PC-3 (cell line): Measurements from ENCODE around the gene DLX2. TPM values are rescaled to one million over a fixed set of nuclear protein-coding genes. Genes with fewer than 3 reads are reported as not detected.

ENCODE experiments used
- ATAC-seq: fragments of 200-7000 bp; cut with Tn5 transposase; 2 replicates; pipeline ENCODE4 v1.9.1; 2020; ENCODE audit warnings: mild to moderate bottlenecking, moderate library complexity
- BruUV-seq: library from RNA; stranded (reverse); fragments of 400-500 nt; replicated peaks from 2 replicates; lab custom pipeline; 2021; lab: Mats Ljungman, UMichigan
- CTCF ChIA-PET: fragments of 300-600 bp; sonication (Branson Sonifier 250); formaldehyde crosslinking; loops from one replicate; lab custom pipeline; 2022; ENCODE audit warnings: antibody characterized with exemption; lab: Charles Lee
- POLR2A ChIA-PET: fragments of 300-600 bp; sonication (Branson Sonifier 250); formaldehyde crosslinking; loops from one replicate; lab custom pipeline; 2022; ENCODE audit warnings: antibody characterized with exemption; ENCODE audit not compliant: unreplicated experiment; lab: Charles Lee
- DNase-seq: peaks from one replicate; pipeline ENCODE4 v3.0.0-alpha.2; 2015
- H2AFZ ChIP-seq: fragments of 300-600 bp; sonication (generic); 2 replicates; pipeline ENCODE4 v1.6.0; 2016; ENCODE audit warnings: antibody characterized with exemption, low read length
- H3F3A ChIP-seq: fragments of 300-600 bp; sonication (generic); one replicate; pipeline ENCODE4 v1.6.0; 2017; ENCODE audit warnings: antibody characterized with exemption, low read length, control low read depth, mild to moderate bottlenecking; ENCODE audit not compliant: unreplicated experiment
- H3K27ac ChIP-seq: fragments of 300-600 bp; sonication (generic); 2 replicates; pipeline ENCODE4 v1.5.1; 2016; ENCODE audit warnings: mild to moderate bottlenecking, low read length
- H3K27me3 ChIP-seq: fragments of 300-600 bp; sonication (generic); 2 replicates; pipeline ENCODE4 v1.6.1; 2016; ENCODE audit warnings: low read length, mixed read lengths
- H3K36me3 ChIP-seq: fragments of 300-600 bp; sonication (generic); 2 replicates; pipeline ENCODE4 v1.6.1; 2016; ENCODE audit warnings: low read depth, mixed run types, low read length, mixed read lengths
- H3K4me1 ChIP-seq: fragments of 300-600 bp; sonication (generic); 2 replicates; pipeline ENCODE4 v1.5.1; 2016; ENCODE audit warnings: low read length; ENCODE audit not compliant: insufficient read depth
- H3K4me2 ChIP-seq: fragments of 300-600 bp; sonication (generic); 2 replicates; pipeline ENCODE4 v1.6.0; 2016; ENCODE audit warnings: low read length
- H3K4me3 ChIP-seq: fragments of 300-600 bp; sonication (generic); 2 replicates; pipeline ENCODE4 v1.5.1; 2016; ENCODE audit warnings: mild to moderate bottlenecking, low read length, mixed read lengths
- H3K79me2 ChIP-seq: fragments of 300-600 bp; sonication (generic); 2 replicates; pipeline ENCODE4 v1.6.1; 2017; ENCODE audit warnings: low read length, mixed read lengths
- H3K9ac ChIP-seq: fragments of 300-600 bp; sonication (generic); 2 replicates; pipeline ENCODE4 v1.6.0; 2016; ENCODE audit warnings: mild to moderate bottlenecking, low read length
- H3K9me2 ChIP-seq: fragments of 300-600 bp; sonication (generic); replicated peaks from 2 replicates; pipeline ENCODE4 v1.6.1; 2016; ENCODE audit warnings: mixed run types, low read length, mixed read lengths
- H3K9me3 ChIP-seq: fragments of 300-600 bp; sonication (generic); 2 replicates; pipeline ENCODE4 v1.6.1; 2016; ENCODE audit warnings: low read length, mixed read lengths
- H4K20me1 ChIP-seq: fragments of 300-600 bp; sonication (generic); 2 replicates; pipeline ENCODE4 v1.6.1; 2016; ENCODE audit warnings: low read length, mixed read lengths
- CTCF ChIP-seq: fragments of 300-600 bp; sonication (generic); conservative IDR thresholded peaks from 2 replicates; pipeline ENCODE4 v1.5.1; 2017; ENCODE audit warnings: antibody characterized with exemption, low read depth, mild to moderate bottlenecking, low read length
- EZH2 ChIP-seq: fragments of 300-600 bp; sonication (generic); IDR thresholded peaks from one replicate; pipeline ENCODE4 v1.6.1; 2017; ENCODE audit warnings: antibody characterized with exemption, mild to moderate bottlenecking, low read length; ENCODE audit not compliant: unreplicated experiment
- EZH2phosphoT487 ChIP-seq: fragments of 300-600 bp; sonication (generic); IDR thresholded peaks from 2 replicates; pipeline ENCODE4 v1.6.1; 2018; ENCODE audit warnings: mild to moderate bottlenecking, antibody characterized with exemption, low read length, borderline replicate concordance
- intact Hi-C: fragments of 100-400 bp; cut with micrococcal nuclease; formaldehyde crosslinking; loops from 2 replicates; pipeline ENCODE4 v1.9.0; 2023
- total RNA-seq: library from RNA; depleted of rRNA; stranded (reverse); fragments of >200 nt; gene quantifications from 2 replicates; pipeline ENCODE4 v1.2.3, GENCODE V29; 2014

The DLX2 gene
- total RNA-seq, 1 experiment from 2014 or later: 1.4 TPM

GRCh38 chr2:172074254-172074653, 28.4 kb downstream of the DLX2 start:
- CTCF ChIA-PET: no interaction called here

GRCh38 chr2:172073518-172073917, 29.2 kb downstream of the DLX2 start:
- POLR2A ChIA-PET: no interaction called here
- H3K79me2 ChIP-seq: no peaks in the 10 kb centered on the region
- H3K9me2 ChIP-seq: no peaks in the 10 kb centered on the region
- H2AFZ ChIP-seq: no peak overlapping the region
- no peaks in the 10 kb centered on the region for H3K36me3 ChIP-seq
- no peaks in the 10 kb centered on the region for H3K9me3 ChIP-seq
- no peak overlapping the region for H3K27ac ChIP-seq
- no peak overlapping the region for H3K9ac ChIP-seq
- no peak for DNase-seq
- ATAC-seq: no peak
- no TSS peak for BruUV-seq
- CTCF ChIA-PET: no interaction called here
- no peaks in the 10 kb centered on the region for H3F3A ChIP-seq
- intact Hi-C loops: no loop called here
- TF ChIP-seq EZH2phosphoT487: no peak
- no peak for TF ChIP-seq CTCF
- TF ChIP-seq EZH2: no peak
- H4K20me1 ChIP-seq: no peaks in the 10 kb centered on the region
- no peak overlapping the region for H3K4me3 ChIP-seq
- H3K4me1 ChIP-seq: peaks cover 7% of the 10 kb centered on the region; the same call in 1 of the 2 replicates
- no peak overlapping the region for H3K4me2 ChIP-seq
- no peaks in the 10 kb centered on the region for H3K27me3 ChIP-seq

More at GRCh38 chr2:172074254-172074653, 28.4 kb downstream of the DLX2 start:
- TF ChIP-seq EZH2phosphoT487 (no peak), CTCF (no peak), EZH2 (no peak)
- Histone ChIP-seq H3K27ac (no peak overlapping the region), H3K4me1 (peaks cover 7% of the 10 kb centered on the region; the same call in 1 of the 2 replicates), H3K4me3 (no peak overlapping the region), H2AFZ (no peak overlapping the region), H3K9ac (no peak overlapping the region), H3K36me3 (no peaks in the 10 kb centered on the region), H3K79me2 (no peaks in the 10 kb centered on the region), H3K4me2 (no peak overlapping the region), H3F3A (no peaks in the 10 kb centered on the region), H3K9me3 (no peaks in the 10 kb centered on the region), H4K20me1 (no peaks in the 10 kb centered on the region), H3K9me2 (no peaks in the 10 kb centered on the region), H3K27me3 (no peaks in the 10 kb centered on the region)
- no peak for DNase-seq
- intact Hi-C loops: no loop called here
- POLR2A ChIA-PET: no interaction called here
- no TSS peak for BruUV-seq
- no peak for ATAC-seq

GRCh38 chr2:172072706-172073105, 30.0 kb downstream of the DLX2 start:
- no TSS peak for BruUV-seq

More at GRCh38 chr2:172072706-172073105, 30.0 kb downstream of the DLX2 start:
- Histone ChIP-seq H3K9me2 (no peaks in the 10 kb centered on the region), H3K4me1 (peaks cover 6% of the 10 kb centered on the region; the same call in 1 of the 2 replicates), H3K79me2 (no peaks in the 10 kb centered on the region), H3K9me3 (no peaks in the 10 kb centered on the region), H3K27me3 (no peaks in the 10 kb centered on the region), H3K9ac (no peak overlapping the region), H3F3A (no peaks in the 10 kb centered on the region), H2AFZ (no peak overlapping the region), H3K4me3 (no peak overlapping the region), H3K27ac (no peak overlapping the region), H3K4me2 (no peak overlapping the region), H4K20me1 (no peaks in the 10 kb centered on the region), H3K36me3 (no peaks in the 10 kb centered on the region)
- ATAC-seq (no peak), DNase-seq (no peak)
- CTCF ChIA-PET: no interaction called here
- intact Hi-C loops: no loop called here
- no peak for TF ChIP-seq EZH2
- TF ChIP-seq CTCF: no peak
- TF ChIP-seq EZH2phosphoT487: no peak
- POLR2A ChIA-PET: no interaction called here
